ENCODE results near the gene PCDHGB4. TPM values are rescaled to one million over a fixed set of nuclear protein-coding genes. Genes with fewer than 3 reads are reported as not detected.

PCDHGB4 gene
- total and polyA plus RNA-seq, 9 of the 15 experiments (the other 6 are each of a cell fraction or from before 2014, with no cell fraction given), result 0.01 to 0.14 (median 0.03) TPM; not detected in 5

- TF ChIP-seq TCF3 (CRISPR knock-in tag; IDR thresholded peaks at IDR 0.05) (no peak), TEAD4 (IDR thresholded peaks at IDR 0.05; ENCODE audit: low read length) (no peak), TEAD4 (CRISPR knock-in tag; IDR thresholded peaks at IDR 0.05; ENCODE audit: borderline replicate concordance) (no peak), SRSF1 (IDR thresholded peaks at IDR 0.05; ENCODE audit: low read depth, low read length) (no peak), HEY1 (CRISPR knock-in tag; IDR thresholded peaks at IDR 0.05; ENCODE audit: borderline replicate concordance) (no peak), HOXB6 (CRISPR knock-in tag; IDR thresholded peaks at IDR 0.05; ENCODE audit: borderline replicate concordance) (no peak), ZNF12 (CRISPR knock-in tag; IDR thresholded peaks at IDR 0.05) (no peak)
Measured at GRCh38 chr5:141421489-141421855, 34.0 kb downstream of the PCDHGB4 start (continued).

GRCh38 chr5:141422742-141423291, 35.3 kb downstream of the PCDHGB4 start:
- Histone ChIP-seq H2AFZ (ENCODE audit: low read depth, low read length) (no peak overlapping the region), H3K79me2 (ENCODE audit: control insufficient read depth, insufficient read depth, low read length) (no peaks in the 10 kb centered on the region), H3K27me3 (ENCODE audit: control insufficient read depth in 2 of 2, insufficient read depth in 2 of 2, low read length in 2 of 2) (peaks cover 6 to 47% of the 10 kb centered on the region in 2 experiments; a peak in 3 of 5 replicates), H3K9ac (ENCODE audit: insufficient read depth in 1 of 2, low read depth in 2 of 2, low read length in 2 of 2) (no peak overlapping the region), H3K36me3 (ENCODE audit: control insufficient read depth, insufficient read depth, low read length) (no peaks in the 10 kb centered on the region), H3K4me3 (no peak overlapping the region), H3K9me1 (ENCODE audit: control insufficient read depth, insufficient read depth, low read length) (no peaks in the 10 kb centered on the region), H4K20me1 (replicated peaks; ENCODE audit: control insufficient read depth, insufficient read depth, low read length) (no peaks in the 10 kb centered on the region), H3K27ac (ENCODE audit: extremely low read depth, low read depth, low read length) (no peak overlapping the region), H3K9me3 (replicated peaks; ENCODE audit: control insufficient read depth, insufficient read depth, low read depth, low read length) (0 out of 2 replicates have a peak, but pooled peaks cover 1% of the 10 kb centered on the region), H3K4me2 (ENCODE audit: insufficient read depth, low read length) (no peak overlapping the region), H3K4me1 (replicated peaks in 1 of 2; ENCODE audit: control insufficient read depth in 2 of 2, insufficient read depth in 2 of 2, low read length in 2 of 2) (peaks cover 0 to 22% of the 10 kb centered on the region in 2 experiments; a peak in 2 of 5 replicates)
- intact Hi-C loops (cut with micrococcal nuclease) (loop anchor here (5.0 kb wide), 1 partner anchor 89 kb away; no protein-coding TSS in a partner anchor), in situ Hi-C loops (cut with MboI) (loop anchor here (5.0 kb wide), 2 partner anchors 99 to 139 kb away; no protein-coding TSS in a partner anchor)
- ChIA-PET POLR2A (no interaction called here), CTCF (ENCODE audit: low intra/inter-chr PET ratio) (no interaction called here)
- BruUV-seq (replicated peaks), result no TSS peak
- WGBS (ENCODE audit: insufficient coverage, low coverage, missing lambda C conversion rate), result 24% methylated on average over 34 of the region's 42 CpGs
- ATAC-seq (no peak), FAIRE-seq (no peak), DNase-seq (ENCODE audit: extremely low read depth in 1 of 4, low spot score in 3 of 4) (no peak)
- TF ChIP-seq REST (IDR thresholded peaks at IDR 0.05; ENCODE audit: borderline replicate concordance), result peak; percentile 33; the same call in 1 of the 2 replicates
- TF ChIP-seq REST (CRISPR knock-in tag; IDR thresholded peaks at IDR 0.05; ENCODE audit: low read depth), result no peak
